HepG2 (cell line): Measurements from ENCODE around the gene BCKDHA. TPM values are rescaled to one million over a fixed set of nuclear protein-coding genes. Genes with fewer than 3 reads are reported as not detected.

Experiments
- ATAC-seq: fragments of 200-7000 bp; cut with Tn5 transposase; 3 replicates; pipeline ENCODE4 v1.9.1; 2020; ENCODE audit warnings: mild to moderate bottlenecking, moderate library complexity
- BruUV-seq: library from RNA; stranded (reverse); fragments of 400-500 nt; replicated peaks from 2 replicates; lab custom pipeline; 2021; lab: Mats Ljungman, UMichigan
- CTCF ChIA-PET: fragments of 300-600 bp; formaldehyde crosslinking; extraction: SDS; loops from one replicate; lab custom pipeline; 2021; ENCODE audit warnings: low total read pairs, inconsistent platforms, low intra/inter-chr PET ratio; lab: Yijun Ruan, JAX
- POLR2A ChIA-PET: fragments of 350-600 bp; sonication (Branson Sonifier 250); formaldehyde crosslinking; loops from one replicate; lab custom pipeline; 2020; ENCODE audit warnings: antibody characterized with exemption, inconsistent platforms; lab: Yijun Ruan, JAX
- DNase-seq: peaks from one replicate; pipeline ENCODE4 v3.0.0-alpha.2; 2015; ENCODE audit warnings: low spot score
- FAIRE-seq: peaks from 3 replicates; lab custom pipeline; 2011; peaks lifted over from hg19 to GRCh38; lab: Jason Lieb, UNC
- H2AFZ ChIP-seq: one replicate; pipeline ENCODE4 v1.6.1; 2011; ENCODE audit warnings: low read length, inconsistent platforms
- H3K27ac ChIP-seq: fragments of 300-600 bp; 3 replicates; pipeline ENCODE4 v1.8.0; 2011; ENCODE audit warnings: mixed run types, mild to moderate bottlenecking, mixed read lengths, low read length, inconsistent platforms; ENCODE audit not compliant: insufficient read depth; ENCODE audit errors: extremely low read length
- H3K27me3 ChIP-seq, 2 experiments: fragments of 200-600 bp in 1 of 2; 2 replicates in 1 of 2; 3 replicates in 1 of 2; pipeline versions ENCODE4 v1.6.0 to v1.8.0; 2011; ENCODE audit warnings: low read length in 2 of 2, mild to moderate bottlenecking in 2 of 2, moderate library complexity in 2 of 2, inconsistent platforms in 1 of 2; ENCODE audit not compliant: insufficient read depth in 2 of 2, control insufficient read depth in 1 of 2
- H3K36me3 ChIP-seq, 2 experiments: fragments of 200-600 bp in 1 of 2; replicated peaks in 1 of 2; 2 replicates in 1 of 2; 3 replicates in 1 of 2; pipeline versions ENCODE4 v1.5.1 to v1.8.0; 2011; ENCODE audit warnings: low read length in 2 of 2, inconsistent platforms in 1 of 2; ENCODE audit not compliant: insufficient read depth in 2 of 2, control insufficient read depth in 1 of 2
- H3K4me1 ChIP-seq: 2 replicates; pipeline ENCODE4 v1.5.1; 2012; ENCODE audit warnings: low read length, inconsistent platforms; ENCODE audit not compliant: insufficient read depth
- H3K4me2 ChIP-seq: 2 replicates; pipeline ENCODE4 v1.6.0; 2011; ENCODE audit warnings: low read depth, low read length, inconsistent platforms
- H3K4me3 ChIP-seq, 3 experiments: fragments of 200-600 bp in 1 of 3; sonication (generic), shearing (Covaris generic) in 1 of 3; replicated peaks in 1 of 3; 2 replicates each; pipeline ENCODE4 v1.5.1; 2011 to 2016; ENCODE audit warnings: low read length in 3 of 3, inconsistent platforms in 2 of 3, low read depth in 2 of 3, mild to moderate bottlenecking in 2 of 3, control low read depth in 1 of 3, mixed read lengths in 1 of 3; ENCODE audit not compliant: insufficient read depth in 1 of 3
- H3K79me2 ChIP-seq: one replicate; pipeline ENCODE4 v1.6.1; 2011; ENCODE audit warnings: low read length, inconsistent platforms; ENCODE audit not compliant: insufficient read depth
- H3K9ac ChIP-seq: 2 replicates; pipeline ENCODE4 v1.6.0; 2011; ENCODE audit warnings: mild to moderate bottlenecking, low read depth, low read length, inconsistent platforms; ENCODE audit not compliant: insufficient read depth
- H3K9me3 ChIP-seq: 2 replicates; pipeline ENCODE4 v1.5.1; 2012; ENCODE audit warnings: mild to moderate bottlenecking, low read length
- H4K20me1 ChIP-seq: 2 replicates; pipeline ENCODE4 v1.6.0; 2011; ENCODE audit warnings: inconsistent platforms, mild to moderate bottlenecking, low read length, moderate library complexity; ENCODE audit not compliant: insufficient read depth
- CEBPB ChIP-seq: IDR thresholded peaks from 2 replicates; pipeline ENCODE4 v1.6.1; 2011; ENCODE audit warnings: low read depth, low read length, improper control_type of control experiment, borderline replicate concordance
- IKZF4 ChIP-seq: sonication (generic); formaldehyde crosslinking; IDR thresholded peaks from 2 replicates; pipeline ENCODE4 v1.5.1; 2020; ENCODE audit warnings: borderline replicate concordance, mild to moderate bottlenecking, low read depth, missing genetic modification reagents; ENCODE audit errors: not compliant biosample characterization
- KDM5A ChIP-seq: fragments of 200-600 bp; sonication (generic); IDR thresholded peaks from 2 replicates; pipeline ENCODE4 v1.7.0; 2018; ENCODE audit warnings: antibody characterized with exemption, mild to moderate bottlenecking, low read length, borderline replicate concordance
- MXD4 ChIP-seq: IDR thresholded peaks from 2 replicates; pipeline ENCODE4 v1.6.1; 2016; ENCODE audit warnings: mild to moderate bottlenecking, missing biosample characterization, missing genetic modification reagents
- RFXAP ChIP-seq: sonication (generic); formaldehyde crosslinking; IDR thresholded peaks from 2 replicates; pipeline ENCODE4 v1.4.0; 2020; ENCODE audit warnings: missing genetic modification reagents, borderline replicate concordance
- SETDB1 ChIP-seq: sonication (generic); formaldehyde crosslinking; IDR thresholded peaks from 2 replicates; pipeline ENCODE4 v1.5.1; 2020; ENCODE audit warnings: missing genetic modification reagents, mild to moderate bottlenecking, borderline replicate concordance
- ZNF296 ChIP-seq: sonication (generic); formaldehyde crosslinking; conservative IDR thresholded peaks from 2 replicates; pipeline ENCODE4 v1.5.0; 2020; ENCODE audit warnings: mild to moderate bottlenecking, missing genetic modification reagents
- ZNF496 ChIP-seq: sonication (generic); formaldehyde crosslinking; IDR thresholded peaks from 2 replicates; pipeline ENCODE4 v1.8.1; 2023; ENCODE audit warnings: mild to moderate bottlenecking, moderate library complexity, missing genetic modification reagents; ENCODE audit not compliant: insufficient replicate concordance
- WGBS: methylation state at CpG from one replicate; pipeline ENCODE4 v1.1.6; 2017; ENCODE audit warnings: low lambda C conversion rate; 5-methylcytosine and 5-hydroxymethylcytosine counted together
- in situ Hi-C: cut with HindIII; loops from 2 replicates; pipeline ENCODE4 v1.10.0; 2017; ENCODE audit warnings: low pct_unique_long_range_greater_than_20kb; ENCODE audit not compliant: extremely low pct_ligation_motif_present
- intact Hi-C: fragments of 100-400 bp; cut with micrococcal nuclease; formaldehyde crosslinking; loops from one replicate; pipeline ENCODE4 v1.10.0; 2022; ENCODE audit not compliant: unreplicated experiment
- polyA plus RNA-seq, 8 experiments: library from polyadenylated mRNA; depleted of rRNA in 3 of 8; stranded (reverse) in 7 of 8; unstranded in 1 of 8; fragments of >200 nt; fragmentation: Illumina TruSeq in 4 of 8; extraction: Trizol in 4 of 8; gene quantifications; 2 replicates each; pipeline versions ENCODE4 v1.2.1 to v1.2.3, GENCODE V29; 2011 to 2016; ENCODE audit warnings: low read depth in 4 of 8, missing spikeins in 1 of 8, mixed read lengths in 1 of 8; ENCODE audit not compliant: insufficient read depth in 1 of 8
- total RNA-seq, 5 experiments: library from RNA; depleted of rRNA; stranded (reverse); fragments of >200 nt; fragmentation: Illumina TruSeq; extraction: Trizol; gene quantifications; 2 replicates each; pipeline ENCODE4 v1.2.3, GENCODE V29; 2016; ENCODE audit warnings: low read depth in 1 of 5
- TF ChIP-seq, protein P1 (sequence below): sonication (generic); formaldehyde crosslinking; IDR thresholded peaks from 2 replicates; pipeline ENCODE4 v1.4.0; 2020; ENCODE audit warnings: missing genetic modification reagents

BCKDHA gene
- total and polyA plus RNA-seq, 2 of the 13 experiments (the other 11 are each of a cell fraction or from before 2014, with no cell fraction given): 11.8 to 31.5 TPM

- TF ChIP-seq KDM5A (no peak), ZNF496 (CRISPR knock-in tag) (no peak), IKZF4 (CRISPR knock-in tag) (no peak), SETDB1 (CRISPR knock-in tag) (no peak), RFXAP (CRISPR knock-in tag) (no peak), ZNF296 (CRISPR knock-in tag) (no peak), MXD4 (no peak)
- TF ChIP-seq, protein P1, sequence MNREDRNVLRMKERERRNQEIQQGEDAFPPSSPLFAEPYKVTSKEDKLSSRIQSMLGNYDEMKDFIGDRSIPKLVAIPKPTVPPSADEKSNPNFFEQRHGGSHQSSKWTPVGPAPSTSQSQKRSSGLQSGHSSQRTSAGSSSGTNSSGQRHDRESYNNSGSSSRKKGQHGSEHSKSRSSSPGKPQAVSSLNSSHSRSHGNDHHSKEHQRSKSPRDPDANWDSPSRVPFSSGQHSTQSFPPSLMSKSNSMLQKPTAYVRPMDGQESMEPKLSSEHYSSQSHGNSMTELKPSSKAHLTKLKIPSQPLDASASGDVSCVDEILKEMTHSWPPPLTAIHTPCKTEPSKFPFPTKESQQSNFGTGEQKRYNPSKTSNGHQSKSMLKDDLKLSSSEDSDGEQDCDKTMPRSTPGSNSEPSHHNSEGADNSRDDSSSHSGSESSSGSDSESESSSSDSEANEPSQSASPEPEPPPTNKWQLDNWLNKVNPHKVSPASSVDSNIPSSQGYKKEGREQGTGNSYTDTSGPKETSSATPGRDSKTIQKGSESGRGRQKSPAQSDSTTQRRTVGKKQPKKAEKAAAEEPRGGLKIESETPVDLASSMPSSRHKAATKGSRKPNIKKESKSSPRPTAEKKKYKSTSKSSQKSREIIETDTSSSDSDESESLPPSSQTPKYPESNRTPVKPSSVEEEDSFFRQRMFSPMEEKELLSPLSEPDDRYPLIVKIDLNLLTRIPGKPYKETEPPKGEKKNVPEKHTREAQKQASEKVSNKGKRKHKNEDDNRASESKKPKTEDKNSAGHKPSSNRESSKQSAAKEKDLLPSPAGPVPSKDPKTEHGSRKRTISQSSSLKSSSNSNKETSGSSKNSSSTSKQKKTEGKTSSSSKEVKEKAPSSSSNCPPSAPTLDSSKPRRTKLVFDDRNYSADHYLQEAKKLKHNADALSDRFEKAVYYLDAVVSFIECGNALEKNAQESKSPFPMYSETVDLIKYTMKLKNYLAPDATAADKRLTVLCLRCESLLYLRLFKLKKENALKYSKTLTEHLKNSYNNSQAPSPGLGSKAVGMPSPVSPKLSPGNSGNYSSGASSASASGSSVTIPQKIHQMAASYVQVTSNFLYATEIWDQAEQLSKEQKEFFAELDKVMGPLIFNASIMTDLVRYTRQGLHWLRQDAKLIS (CRISPR knock-in tag): no peak
Observed at GRCh38 chr19:41455936-41456335, 58.3 kb downstream of the BCKDHA start (continued).

- ChIA-PET CTCF (no interaction called here), POLR2A (interaction anchor here (0.6 kb wide), 1 partner anchor 23 kb away, joined by 3 read pairs; no protein-coding TSS in a partner anchor)
- DNase-seq (no peak), FAIRE-seq (no peak), ATAC-seq (no peak)
- Histone ChIP-seq H3K9ac (no peak overlapping the region), H3K79me2 (no peaks in the 10 kb centered on the region), H3K4me2 (no peak overlapping the region), H3K4me3 (no peak overlapping the region), H3K27me3 (no peaks in the 10 kb centered on the region; a peak in 1 of 5 replicates), H3K36me3 (no peaks in the 10 kb centered on the region), H2AFZ (no peak overlapping the region), H3K4me1 (no peaks in the 10 kb centered on the region), H4K20me1 (no peaks in the 10 kb centered on the region), H3K27ac (no peak overlapping the region), H3K9me3 (peaks cover 6% of the 10 kb centered on the region; the same call in 1 of the 2 replicates)
- no TSS peak for BruUV-seq
- in situ Hi-C loops: no loop called here
- WGBS: 2% methylated on average over 7 of the region's 7 CpGs
- intact Hi-C loops: no loop called here
- TF ChIP-seq CEBPB: no peak
Observed at GRCh38 chr19:41456342-41456918, 58.8 kb downstream of the BCKDHA start.
